Smooth muscle cell (in vitro differentiated cells): Measurements from ENCODE around the gene BFSP2. TPM values are rescaled to one million over a fixed set of nuclear protein-coding genes. Genes with fewer than 3 reads are reported as not detected.

ENCODE experiments used
- DNase-seq: peaks from one replicate; lab custom pipeline; 2025; ENCODE audit not compliant: unreplicated experiment; lab: John Stamatoyannopoulos, UW
- H2AFZ ChIP-seq: fragments of 200-600 bp; sonication (generic); 2 replicates; pipeline ENCODE4 v1.6.0; 2016; ENCODE audit warnings: antibody characterized with exemption, low read depth, mild to moderate bottlenecking
- H3F3A ChIP-seq: fragments of 200-600 bp; sonication (generic); 2 replicates; pipeline ENCODE4 v1.6.0; 2017; ENCODE audit warnings: antibody characterized with exemption, low read depth
- H3K27ac ChIP-seq: fragments of 200-600 bp; sonication (generic); 2 replicates; pipeline ENCODE4 v1.5.1; 2016; ENCODE audit warnings: low read depth, mild to moderate bottlenecking
- H3K27me3 ChIP-seq: fragments of 200-600 bp; sonication (generic); 2 replicates; pipeline ENCODE4 v1.6.1; 2016; ENCODE audit warnings: low read depth, mild to moderate bottlenecking
- H3K36me3 ChIP-seq: fragments of 200-600 bp; sonication (generic); 2 replicates; pipeline ENCODE4 v1.5.1; 2016; ENCODE audit warnings: low read depth
- H3K4me1 ChIP-seq: fragments of 200-600 bp; sonication (generic); 2 replicates; pipeline ENCODE4 v1.5.1; 2016; ENCODE audit warnings: low read depth
- H3K4me2 ChIP-seq: fragments of 200-600 bp; sonication (generic); 2 replicates; pipeline ENCODE4 v1.6.0; 2016; ENCODE audit warnings: mild to moderate bottlenecking
- H3K4me3 ChIP-seq: fragments of 200-600 bp; sonication (generic); 2 replicates; pipeline ENCODE4 v1.5.1; 2016; ENCODE audit warnings: mild to moderate bottlenecking
- H3K79me2 ChIP-seq: fragments of 200-600 bp; sonication (generic); 2 replicates; pipeline ENCODE4 v1.6.0; 2016; ENCODE audit warnings: low read depth, mild to moderate bottlenecking
- H3K9ac ChIP-seq: fragments of 200-600 bp; sonication (generic); 2 replicates; pipeline ENCODE4 v1.6.0; 2016; ENCODE audit warnings: low read depth
- H3K9me3 ChIP-seq: fragments of 200-600 bp; sonication (generic); replicated peaks from 2 replicates; pipeline ENCODE4 v1.5.1; 2016; ENCODE audit warnings: low read depth
- H4K20me1 ChIP-seq: fragments of 200-600 bp; sonication (generic); 2 replicates; pipeline ENCODE4 v1.6.0; 2016; ENCODE audit warnings: low read depth
- WGBS: methylation state at CpG from one replicate; pipeline ENCODE4 v1.1.7; 2016; ENCODE audit warnings: low lambda C conversion rate; 5-methylcytosine and 5-hydroxymethylcytosine counted together
- polyA plus RNA-seq: library from polyadenylated mRNA; unstranded; fragments of >200 nt; fragmentation: Nextera tagmentation; extraction: Ambion mirVana; gene quantifications from 2 replicates; pipeline ENCODE4 v1.2.1, GENCODE V29; 2016
- total RNA-seq: library from RNA; depleted of rRNA; stranded (reverse); fragments of >200 nt; gene quantifications from 2 replicates; pipeline ENCODE4 v1.2.3, GENCODE V29; 2014
- TF ChIP-seq, protein P1 (sequence below): fragments of 200-600 bp; sonication (generic); IDR thresholded peaks from 2 replicates; pipeline ENCODE4 v1.5.1; 2017; ENCODE audit warnings: borderline replicate concordance, mild to moderate bottlenecking, antibody characterized with exemption; ENCODE audit not compliant: insufficient read depth, poor library complexity, severe bottlenecking

BFSP2 gene
- total and polyA plus RNA-seq, 2 experiments from 2014 or later, result not detected

DNA sequence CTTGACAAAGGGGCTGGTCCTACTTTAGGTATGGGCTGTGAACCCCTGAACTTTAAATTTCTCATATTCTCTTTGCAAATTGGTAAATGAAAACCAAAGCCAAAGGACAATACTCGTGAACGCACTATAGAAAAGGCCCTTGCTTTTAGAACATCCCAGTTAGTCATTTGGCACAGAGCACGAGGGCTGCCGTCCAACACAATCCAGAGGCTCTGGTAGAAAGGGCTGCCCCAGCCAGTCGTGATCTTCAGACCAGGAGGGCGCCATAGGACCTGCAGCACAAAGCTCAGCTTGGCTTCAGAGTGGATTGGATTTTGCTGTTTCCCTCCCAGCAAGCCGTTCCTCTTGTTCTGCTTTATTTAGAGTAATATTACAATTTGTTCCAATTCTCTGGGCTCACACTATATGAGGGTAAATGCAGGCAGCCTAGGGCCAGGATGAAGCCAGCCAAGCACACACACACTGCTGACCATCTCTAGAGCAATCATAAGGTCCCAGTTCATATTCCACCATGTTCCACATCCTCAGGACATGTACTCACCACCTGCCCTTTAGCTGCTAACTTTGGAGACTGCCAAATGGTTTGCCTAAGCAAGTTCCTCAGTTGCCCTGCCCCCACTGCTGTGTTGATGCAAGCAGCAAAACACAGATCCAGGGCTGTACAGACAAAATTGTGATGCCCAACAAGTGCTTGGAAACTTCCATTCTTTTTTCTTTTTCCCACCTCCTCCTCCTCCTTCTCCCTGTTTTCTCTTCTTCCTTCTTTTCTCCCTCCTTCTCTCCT lies 6.0 kb upstream of the BFSP2 start:
- TF ChIP-seq, protein P1, sequence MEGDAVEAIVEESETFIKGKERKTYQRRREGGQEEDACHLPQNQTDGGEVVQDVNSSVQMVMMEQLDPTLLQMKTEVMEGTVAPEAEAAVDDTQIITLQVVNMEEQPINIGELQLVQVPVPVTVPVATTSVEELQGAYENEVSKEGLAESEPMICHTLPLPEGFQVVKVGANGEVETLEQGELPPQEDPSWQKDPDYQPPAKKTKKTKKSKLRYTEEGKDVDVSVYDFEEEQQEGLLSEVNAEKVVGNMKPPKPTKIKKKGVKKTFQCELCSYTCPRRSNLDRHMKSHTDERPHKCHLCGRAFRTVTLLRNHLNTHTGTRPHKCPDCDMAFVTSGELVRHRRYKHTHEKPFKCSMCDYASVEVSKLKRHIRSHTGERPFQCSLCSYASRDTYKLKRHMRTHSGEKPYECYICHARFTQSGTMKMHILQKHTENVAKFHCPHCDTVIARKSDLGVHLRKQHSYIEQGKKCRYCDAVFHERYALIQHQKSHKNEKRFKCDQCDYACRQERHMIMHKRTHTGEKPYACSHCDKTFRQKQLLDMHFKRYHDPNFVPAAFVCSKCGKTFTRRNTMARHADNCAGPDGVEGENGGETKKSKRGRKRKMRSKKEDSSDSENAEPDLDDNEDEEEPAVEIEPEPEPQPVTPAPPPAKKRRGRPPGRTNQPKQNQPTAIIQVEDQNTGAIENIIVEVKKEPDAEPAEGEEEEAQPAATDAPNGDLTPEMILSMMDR, result no peak
- H4K20me1 ChIP-seq, result no peaks in the 10 kb centered on the region
- no peaks in the 10 kb centered on the region for H3F3A ChIP-seq
- no peak overlapping the region for H3K9ac ChIP-seq
- H3K4me2 ChIP-seq, result no peak overlapping the region
- H2AFZ ChIP-seq, result no peak overlapping the region
- H3K27me3 ChIP-seq, result no peaks in the 10 kb centered on the region
- H3K79me2 ChIP-seq, result no peaks in the 10 kb centered on the region
- H3K4me1 ChIP-seq, result no peaks in the 10 kb centered on the region
- H3K4me3 ChIP-seq, result no peak overlapping the region
- WGBS, result 84% methylated on average over 7 of the region's 7 CpGs
- no peak for DNase-seq
- H3K36me3 ChIP-seq, result no peaks in the 10 kb centered on the region
- no peak overlapping the region for H3K27ac ChIP-seq
- no peaks in the 10 kb centered on the region for H3K9me3 ChIP-seq

DNA sequence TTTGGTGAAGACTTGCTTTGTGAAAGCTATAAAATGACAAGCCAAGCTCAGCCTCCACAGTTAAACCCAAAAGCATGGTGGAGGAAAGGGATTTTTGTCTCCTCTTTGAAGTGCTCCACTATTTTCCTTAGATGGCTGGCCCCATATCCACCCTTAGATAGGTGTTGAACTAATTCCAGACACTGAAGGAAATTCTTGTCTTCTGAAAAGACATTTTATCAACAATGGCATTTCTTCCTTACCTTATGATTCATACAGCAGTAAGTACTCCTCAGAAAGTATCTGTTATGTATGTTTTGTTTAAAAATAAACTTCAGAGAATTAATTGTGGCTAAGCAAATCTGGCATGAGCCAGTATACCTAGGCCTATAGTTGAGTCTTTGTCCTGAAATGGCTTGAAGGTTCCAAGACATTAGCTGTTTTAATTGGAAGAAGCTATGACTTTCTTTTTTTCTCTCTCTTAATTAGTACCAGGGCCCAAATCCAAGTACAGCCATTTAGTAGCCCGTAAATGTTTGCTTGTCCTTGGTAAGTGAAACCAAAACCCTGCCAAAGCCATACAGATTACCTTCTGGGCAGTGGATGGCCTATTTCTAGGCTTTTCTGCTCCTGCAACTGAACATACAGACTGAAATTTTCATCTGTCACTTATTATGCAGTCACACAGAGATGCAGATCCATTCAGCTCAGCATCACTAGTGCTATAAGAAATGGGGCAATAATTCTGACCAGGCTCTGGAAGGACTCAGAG lies 5.1 kb upstream of the BFSP2 start:
- WGBS, result 92% methylated on average over 1 of the region's 1 CpG
- H3K4me2 ChIP-seq, result no peak overlapping the region
- no peak for DNase-seq

DNA sequence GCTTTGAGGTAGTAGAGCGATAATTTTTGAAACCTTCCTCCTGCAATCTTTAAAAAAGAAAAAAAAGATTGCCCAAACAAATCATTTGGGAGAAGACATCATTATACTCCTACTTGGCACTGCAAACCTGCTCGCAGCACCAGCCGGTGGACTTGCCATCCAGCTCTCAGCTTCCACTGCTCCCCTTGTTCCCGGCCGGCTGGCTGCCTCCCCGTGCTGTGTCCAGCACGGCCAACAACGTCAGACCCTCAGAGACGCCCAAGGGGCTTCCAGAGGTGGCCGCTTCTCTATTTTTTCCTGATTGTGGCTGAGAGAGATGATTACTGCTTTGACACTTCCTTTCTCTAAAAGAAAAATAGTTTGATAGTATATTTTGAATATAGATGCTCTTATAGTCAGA lies 3.0 kb upstream of the BFSP2 start:
- 96% methylated on average over 10 of the region's 10 CpGs for WGBS
- DNase-seq, result no peak

More for the DNA sequence above, 5.1 kb upstream of the BFSP2 start:
- no peaks in the 10 kb centered on the region for H3K4me1 ChIP-seq
- H3K27me3 ChIP-seq, result no peaks in the 10 kb centered on the region
- TF ChIP-seq, protein P1, result no peak
- H3K9ac ChIP-seq, result no peak overlapping the region
- H2AFZ ChIP-seq, result no peak overlapping the region
- no peaks in the 10 kb centered on the region for H3F3A ChIP-seq
- no peak overlapping the region for H3K4me3 ChIP-seq
- H3K36me3 ChIP-seq, result no peaks in the 10 kb centered on the region
- no peaks in the 10 kb centered on the region for H3K79me2 ChIP-seq
- H3K9me3 ChIP-seq, result no peaks in the 10 kb centered on the region
- H3K27ac ChIP-seq, result no peak overlapping the region
- H4K20me1 ChIP-seq, result no peaks in the 10 kb centered on the region

More for the DNA sequence above, 3.0 kb upstream of the BFSP2 start:
- H3K27me3 ChIP-seq, result no peaks in the 10 kb centered on the region
- H3K9ac ChIP-seq, result no peak overlapping the region
- H2AFZ ChIP-seq, result no peak overlapping the region
- no peaks in the 10 kb centered on the region for H4K20me1 ChIP-seq
- H3K4me2 ChIP-seq, result no peak overlapping the region
- H3K4me3 ChIP-seq, result no peak overlapping the region
- no peaks in the 10 kb centered on the region for H3K9me3 ChIP-seq
- no peaks in the 10 kb centered on the region for H3K4me1 ChIP-seq
- H3K79me2 ChIP-seq, result no peaks in the 10 kb centered on the region
- H3F3A ChIP-seq, result no peaks in the 10 kb centered on the region
- TF ChIP-seq, protein P1, result no peak
- no peaks in the 10 kb centered on the region for H3K36me3 ChIP-seq
- no peak overlapping the region for H3K27ac ChIP-seq
